HepG2 (cell line): Measurements from ENCODE around the gene WDFY1. TPM values are rescaled to one million over a fixed set of nuclear protein-coding genes. Genes with fewer than 3 reads are reported as not detected.

Experiments used
- ARHGAP35 ChIP-seq: sonication (generic); formaldehyde crosslinking; IDR thresholded peaks from 2 replicates; pipeline ENCODE4 v1.9.0; 2022; ENCODE audit warnings: mild to moderate bottlenecking, inconsistent platforms, moderate library complexity, missing genetic modification reagents, borderline replicate concordance
- CENPT ChIP-seq: sonication (generic); formaldehyde crosslinking; IDR thresholded peaks from 2 replicates; pipeline ENCODE4 v1.8.0; 2022; ENCODE audit warnings: low read depth, mild to moderate bottlenecking, moderate library complexity, missing genetic modification reagents
- DZIP1 ChIP-seq: sonication (generic); formaldehyde crosslinking; IDR thresholded peaks from 2 replicates; pipeline ENCODE4 v1.5.0; 2020; ENCODE audit warnings: mild to moderate bottlenecking, missing genetic modification reagents
- EP300 ChIP-seq, 3 experiments: sonication (generic) in 1 of 3; formaldehyde crosslinking in 1 of 3; IDR thresholded peaks; 2 replicates each; pipeline versions ENCODE4 v1.5.1 to v1.6.1; 2011 to 2020; ENCODE audit warnings: low read depth in 2 of 3, low read length in 2 of 3, borderline replicate concordance in 1 of 3, improper control_type of control experiment in 1 of 3, mild to moderate bottlenecking in 1 of 3, missing genetic modification reagents in 1 of 3, moderate library complexity in 1 of 3
- GATAD2A ChIP-seq: IDR thresholded peaks from 2 replicates; pipeline ENCODE4 v1.6.1; 2016
- HNRNPL ChIP-seq: fragments of 200-400 bp; formaldehyde crosslinking; IDR thresholded peaks from 2 replicates; pipeline ENCODE4 v1.6.1; 2017; ENCODE audit warnings: mild to moderate bottlenecking, low read depth, low read length
- NR2F2 ChIP-seq: IDR thresholded peaks from 2 replicates; pipeline ENCODE4 v1.6.1; 2012; ENCODE audit warnings: low read depth, inconsistent platforms, borderline replicate concordance
- NR2F6 ChIP-seq, 2 experiments: IDR thresholded peaks; 2 replicates each; pipeline ENCODE4 v1.6.1; 2016; ENCODE audit warnings: antibody characterized with exemption in 1 of 2, mild to moderate bottlenecking in 1 of 2
- PCBP1 ChIP-seq: fragments of 200-400 bp; formaldehyde crosslinking; IDR thresholded peaks from 2 replicates; pipeline ENCODE4 v1.6.1; 2017; ENCODE audit warnings: mild to moderate bottlenecking, low read depth, low read length, borderline replicate concordance
- PRMT3 ChIP-seq: sonication (generic); formaldehyde crosslinking; IDR thresholded peaks from 2 replicates; pipeline ENCODE4 v1.8.1; 2022; ENCODE audit warnings: low read depth, mild to moderate bottlenecking, moderate library complexity, missing genetic modification reagents, borderline replicate concordance
- PTBP1 ChIP-seq: fragments of 200-400 bp; formaldehyde crosslinking; IDR thresholded peaks from 2 replicates; pipeline ENCODE4 v1.6.1; 2018; ENCODE audit warnings: low read length, low read depth; ENCODE audit not compliant: poor library complexity, severe bottlenecking
- RAD21 ChIP-seq: fragments of 450-650 bp; formaldehyde crosslinking; IDR thresholded peaks from 2 replicates; pipeline ENCODE4 v1.5.0; 2020; ENCODE audit warnings: mild to moderate bottlenecking
- TCF7 ChIP-seq: sonication (generic); IDR thresholded peaks from 2 replicates; pipeline ENCODE4 v1.6.1; 2016; ENCODE audit warnings: antibody characterized with exemption, low read depth
- TOE1 ChIP-seq: sonication (generic); formaldehyde crosslinking; IDR thresholded peaks from 2 replicates; pipeline ENCODE4 v1.4.0; 2020; ENCODE audit warnings: mild to moderate bottlenecking, missing genetic modification reagents
- ZFY ChIP-seq: sonication (generic); formaldehyde crosslinking; IDR thresholded peaks from 2 replicates; pipeline ENCODE4 v1.4.0; 2020; ENCODE audit warnings: missing genetic modification reagents
- ZMAT5 ChIP-seq: sonication (generic); formaldehyde crosslinking; IDR thresholded peaks from 2 replicates; pipeline ENCODE4 v1.5.0; 2020; ENCODE audit warnings: mild to moderate bottlenecking, low read depth, missing genetic modification reagents, borderline replicate concordance
- ZNF10 ChIP-seq: sonication (generic); formaldehyde crosslinking; IDR thresholded peaks from 2 replicates; pipeline ENCODE4 v1.4.0; 2020; ENCODE audit warnings: mild to moderate bottlenecking, low read depth, missing genetic modification reagents, borderline replicate concordance
- ZNF414 ChIP-seq: sonication (generic); formaldehyde crosslinking; IDR thresholded peaks from 2 replicates; pipeline ENCODE4 v1.5.0; 2020; ENCODE audit warnings: missing genetic modification reagents
- ZNF513 ChIP-seq: sonication (generic); formaldehyde crosslinking; conservative IDR thresholded peaks from 2 replicates; pipeline ENCODE4 v1.5.0; 2020; ENCODE audit warnings: missing genetic modification reagents
- ZNF589 ChIP-seq: sonication (generic); formaldehyde crosslinking; conservative IDR thresholded peaks from 2 replicates; pipeline ENCODE4 v1.8.0; 2022; ENCODE audit warnings: mild to moderate bottlenecking, moderate library complexity, missing genetic modification reagents
- ZNF781 ChIP-seq: sonication (generic); formaldehyde crosslinking; IDR thresholded peaks from 2 replicates; pipeline ENCODE4 v1.5.1; 2020; ENCODE audit warnings: borderline replicate concordance, mild to moderate bottlenecking, missing genetic modification reagents; ENCODE audit errors: not compliant biosample characterization
- ZZZ3 ChIP-seq: sonication (generic); formaldehyde crosslinking; IDR thresholded peaks from 2 replicates; pipeline ENCODE4 v1.4.0; 2020; ENCODE audit warnings: missing genetic modification reagents, mild to moderate bottlenecking, borderline replicate concordance
- polyA plus RNA-seq, 8 experiments: library from polyadenylated mRNA; depleted of rRNA in 3 of 8; stranded (reverse) in 7 of 8; unstranded in 1 of 8; fragments of >200 nt; fragmentation: Illumina TruSeq in 4 of 8; extraction: Trizol in 4 of 8; gene quantifications; 2 replicates each; pipeline versions ENCODE4 v1.2.1 to v1.2.3, GENCODE V29; 2011 to 2016; ENCODE audit warnings: low read depth in 4 of 8, missing spikeins in 1 of 8, mixed read lengths in 1 of 8; ENCODE audit not compliant: insufficient read depth in 1 of 8
- total RNA-seq, 5 experiments: library from RNA; depleted of rRNA; stranded (reverse); fragments of >200 nt; fragmentation: Illumina TruSeq; extraction: Trizol; gene quantifications; 2 replicates each; pipeline ENCODE4 v1.2.3, GENCODE V29; 2016; ENCODE audit warnings: low read depth in 1 of 5
- TF ChIP-seq, protein P1 (sequence below): sonication (generic); formaldehyde crosslinking; IDR thresholded peaks from 2 replicates; pipeline ENCODE4 v1.4.0; 2020; ENCODE audit warnings: missing genetic modification reagents

Gene WDFY1
- total and polyA plus RNA-seq, 2 of the 13 experiments (the other 11 are each of a cell fraction or from before 2014, with no cell fraction given), result 77.0 to 78.4 TPM

DNA sequence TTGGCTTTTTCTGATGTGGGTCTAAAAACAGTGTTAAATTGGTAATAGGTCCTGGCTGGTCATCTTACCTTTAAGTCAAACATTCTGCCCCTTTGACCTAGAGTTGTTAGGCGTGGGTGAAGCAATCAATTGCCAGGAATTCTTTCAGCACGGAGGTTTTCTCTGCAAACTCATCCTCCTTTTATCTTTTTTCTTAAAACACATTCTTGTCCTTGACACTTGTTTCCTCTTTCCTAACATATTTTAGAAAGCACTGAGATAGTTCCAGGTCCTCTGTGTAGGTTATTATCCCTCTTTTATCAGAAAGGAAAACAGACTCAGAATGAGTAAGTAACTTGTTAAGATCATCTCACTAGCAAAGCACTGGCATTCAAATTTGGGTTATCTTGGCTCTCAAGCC, 89.1 kb downstream of the WDFY1 start (continued):
- no peak for TF ChIP-seq ZNF513 (CRISPR knock-in tag)
- TF ChIP-seq DZIP1 (CRISPR knock-in tag), result no peak
- no peak for TF ChIP-seq ZNF10 (CRISPR knock-in tag)
- TF ChIP-seq NR2F6 (IDR thresholded peaks at IDR 0.05), result no peak
- TF ChIP-seq NR2F6 (CRISPR knock-in tag; IDR thresholded peaks at IDR 0.05), result peak; percentile 29; the same call in 1 of the 2 replicates
- no peak for TF ChIP-seq ZNF781
- TF ChIP-seq TCF7, result peak; percentile 52; the same call in 1 of the 2 replicates
- TF ChIP-seq ZZZ3 (CRISPR knock-in tag), result no peak
- TF ChIP-seq GATAD2A (CRISPR knock-in tag), result 0 out of 2 replicates have a peak, but pooled peaks have one; percentile 26
- peak; percentile 39; the same call in 1 of the 2 replicates for TF ChIP-seq NR2F2
- no peak for TF ChIP-seq HNRNPL
- no peak for TF ChIP-seq ZNF414 (CRISPR knock-in tag)
- TF ChIP-seq ARHGAP35 (CRISPR knock-in tag), result no peak
- TF ChIP-seq ZFY (CRISPR knock-in tag), result no peak
- no peak for TF ChIP-seq PRMT3 (CRISPR knock-in tag)
- TF ChIP-seq ZNF589, result no peak
- no peak for TF ChIP-seq RAD21 (CRISPR knock-in tag)
- no peak for TF ChIP-seq TOE1
- no peak for TF ChIP-seq PTBP1
- TF ChIP-seq, protein P1, sequence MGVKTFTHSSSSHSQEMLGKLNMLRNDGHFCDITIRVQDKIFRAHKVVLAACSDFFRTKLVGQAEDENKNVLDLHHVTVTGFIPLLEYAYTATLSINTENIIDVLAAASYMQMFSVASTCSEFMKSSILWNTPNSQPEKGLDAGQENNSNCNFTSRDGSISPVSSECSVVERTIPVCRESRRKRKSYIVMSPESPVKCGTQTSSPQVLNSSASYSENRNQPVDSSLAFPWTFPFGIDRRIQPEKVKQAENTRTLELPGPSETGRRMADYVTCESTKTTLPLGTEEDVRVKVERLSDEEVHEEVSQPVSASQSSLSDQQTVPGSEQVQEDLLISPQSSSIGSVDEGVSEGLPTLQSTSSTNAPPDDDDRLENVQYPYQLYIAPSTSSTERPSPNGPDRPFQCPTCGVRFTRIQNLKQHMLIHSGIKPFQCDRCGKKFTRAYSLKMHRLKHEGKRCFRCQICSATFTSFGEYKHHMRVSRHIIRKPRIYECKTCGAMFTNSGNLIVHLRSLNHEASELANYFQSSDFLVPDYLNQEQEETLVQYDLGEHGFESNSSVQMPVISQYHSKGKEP (CRISPR knock-in tag), result no peak
- TF ChIP-seq PCBP1, result no peak
- no peak for TF ChIP-seq ZMAT5 (CRISPR knock-in tag)
- no peak for TF ChIP-seq CENPT (CRISPR knock-in tag)
- peak in 1 of 2 experiments; percentile 71; a peak in 2 of 4 replicates for TF ChIP-seq EP300 (IDR thresholded peaks at IDR 0.05; ENCODE audit: low read depth in 2 of 2, low read length in 2 of 2)
- peak; percentile 25; the same call in 1 of the 2 replicates for TF ChIP-seq EP300 (CRISPR knock-in tag; IDR thresholded peaks at IDR 0.05; ENCODE audit: borderline replicate concordance)
